OCI-LY7 (cell line): ENCODE measurements around the gene AKR7A2. TPM values are rescaled to one million over a fixed set of nuclear protein-coding genes. Genes with fewer than 3 reads are reported as not detected.

Experiments
- BruUV-seq: library from RNA; stranded (reverse); fragments of 400-500 nt; replicated peaks from 2 replicates; lab custom pipeline; 2021; lab: Mats Ljungman, UMichigan
- CTCF ChIA-PET: fragments of 300-600 bp; sonication (Branson Sonifier 250); formaldehyde crosslinking; loops from one replicate; lab custom pipeline; 2022; ENCODE audit warnings: antibody characterized with exemption; ENCODE audit not compliant: unreplicated experiment; lab: Charles Lee
- POLR2A ChIA-PET: fragments of 300-600 bp; sonication (Branson Sonifier 250); formaldehyde crosslinking; loops from one replicate; lab custom pipeline; 2022; ENCODE audit warnings: antibody characterized with exemption; lab: Charles Lee
- DNase-seq: peaks from one replicate; pipeline ENCODE4 v3.0.0-alpha.2; 2015; ENCODE audit warnings: low spot score
- H2AFZ ChIP-seq: fragments of 200-600 bp; sonication (generic), shearing (Covaris generic); 2 replicates; pipeline ENCODE4 v1.6.1; 2014; ENCODE audit warnings: mild to moderate bottlenecking, antibody characterized with exemption, low read length, moderate library complexity
- H3K27ac ChIP-seq: fragments of 200-600 bp; sonication (generic); 2 replicates; pipeline ENCODE4 v1.5.1; 2014; ENCODE audit warnings: mixed run types, low read depth, mild to moderate bottlenecking, moderate library complexity, low read length, inconsistent platforms; ENCODE audit not compliant: poor library complexity, severe bottlenecking
- H3K36me3 ChIP-seq: fragments of 200-600 bp; sonication (generic); 2 replicates; pipeline ENCODE4 v1.6.1; 2014; ENCODE audit warnings: mild to moderate bottlenecking, antibody characterized with exemption, low read length, moderate library complexity, mixed read lengths; ENCODE audit not compliant: insufficient read depth
- H3K4me1 ChIP-seq: fragments of 200-600 bp; sonication (generic); 2 replicates; pipeline ENCODE4 v1.5.1; 2014; ENCODE audit warnings: mild to moderate bottlenecking, low read length; ENCODE audit not compliant: insufficient read depth, poor library complexity, severe bottlenecking
- H3K4me2 ChIP-seq: fragments of 200-600 bp; sonication (generic); 2 replicates; pipeline ENCODE4 v1.6.1; 2014; ENCODE audit warnings: mild to moderate bottlenecking, low read length
- H3K4me3 ChIP-seq: fragments of 200-600 bp; sonication (generic); 2 replicates; pipeline ENCODE4 v1.5.1; 2014; ENCODE audit warnings: mild to moderate bottlenecking, low read depth, low read length; ENCODE audit not compliant: poor library complexity, severe bottlenecking
- H3K79me2 ChIP-seq: fragments of 200-600 bp; sonication (generic); 2 replicates; pipeline ENCODE4 v1.6.1; 2016; ENCODE audit warnings: low read depth, mild to moderate bottlenecking, low read length, moderate library complexity, mixed read lengths; ENCODE audit not compliant: insufficient read depth
- H3K9me2 ChIP-seq: fragments of 200-600 bp; sonication (generic); 2 replicates; pipeline ENCODE4 v1.6.1; 2016; ENCODE audit warnings: mild to moderate bottlenecking, low read length, mixed read lengths; ENCODE audit not compliant: insufficient read depth
- H3K9me3 ChIP-seq: fragments of 200-600 bp; sonication (generic); 2 replicates; pipeline ENCODE4 v1.6.1; 2014; ENCODE audit warnings: mild to moderate bottlenecking, mixed run types, low read length, mixed read lengths
- H4K20me1 ChIP-seq: fragments of 200-600 bp; sonication (generic); 2 replicates; pipeline ENCODE4 v1.6.1; 2014; ENCODE audit warnings: mild to moderate bottlenecking, antibody characterized with exemption, low read length, moderate library complexity, mixed read lengths; ENCODE audit not compliant: insufficient read depth
- EZH2phosphoT487 ChIP-seq: fragments of 200-600 bp; sonication (generic); IDR thresholded peaks from 2 replicates; pipeline ENCODE4 v1.6.1; 2018; ENCODE audit warnings: low read depth, borderline replicate concordance, mild to moderate bottlenecking, mixed run types, antibody characterized with exemption, low read length, moderate library complexity, mixed read lengths
- intact Hi-C: fragments of 100-400 bp; cut with micrococcal nuclease; formaldehyde crosslinking; loops from one replicate; pipeline ENCODE4 v1.10.0; 2022; ENCODE audit not compliant: unreplicated experiment
- total RNA-seq, 2 experiments: library from RNA; depleted of rRNA in 1 of 2; stranded (reverse); fragments of >200 nt in 1 of 2; shearing (Covaris generic) in 1 of 2; gene quantifications; 2 replicates each; pipeline ENCODE4 v1.2.3, GENCODE V29; 2014 to 2022
- TF ChIP-seq, protein P1 (sequence below): fragments of 200-600 bp; sonication (generic); conservative IDR thresholded peaks from 2 replicates; pipeline ENCODE4 v1.5.1; 2014; ENCODE audit warnings: mild to moderate bottlenecking, antibody characterized with exemption, low read length, moderate library complexity, mixed read lengths

The AKR7A2 gene
- total RNA-seq, 2 experiments from 2014 or later = 54.2 to 75.2 TPM

DNA sequence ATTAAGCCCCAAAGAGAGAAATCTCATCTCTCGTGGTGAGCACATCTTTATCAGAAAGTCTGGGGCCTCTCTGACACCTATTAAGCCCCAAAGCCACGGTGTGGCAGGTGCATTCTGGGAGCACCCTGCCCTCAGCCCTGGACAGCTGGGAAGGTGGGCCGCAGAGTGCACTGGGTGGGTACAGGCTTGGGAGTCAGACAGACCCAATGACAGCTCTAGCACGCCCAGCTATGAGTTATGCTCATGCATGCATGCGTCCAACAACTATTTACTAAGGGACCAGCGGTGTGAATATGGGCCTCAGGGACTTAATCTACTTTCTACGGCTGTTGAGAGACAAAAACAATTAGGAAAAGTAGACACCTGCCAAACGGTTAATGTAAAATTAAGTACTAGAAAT, 46.8 kb upstream of the AKR7A2 start:
- Histone ChIP-seq H2AFZ (no peak overlapping the region), H3K4me1 (no peaks in the 10 kb centered on the region), H3K9me3 (no peaks in the 10 kb centered on the region), H4K20me1 (no peaks in the 10 kb centered on the region), H3K9me2 (no peaks in the 10 kb centered on the region), H3K4me2 (no peak overlapping the region), H3K27ac (no peak overlapping the region), H3K36me3 (peaks cover 24% of the 10 kb centered on the region; the same call in 1 of the 2 replicates), H3K4me3 (no peak overlapping the region), H3K79me2 (no peaks in the 10 kb centered on the region)
- DNase-seq = no peak
- BruUV-seq = no TSS peak
- no peak for TF ChIP-seq EZH2phosphoT487
- TF ChIP-seq, protein P1, sequence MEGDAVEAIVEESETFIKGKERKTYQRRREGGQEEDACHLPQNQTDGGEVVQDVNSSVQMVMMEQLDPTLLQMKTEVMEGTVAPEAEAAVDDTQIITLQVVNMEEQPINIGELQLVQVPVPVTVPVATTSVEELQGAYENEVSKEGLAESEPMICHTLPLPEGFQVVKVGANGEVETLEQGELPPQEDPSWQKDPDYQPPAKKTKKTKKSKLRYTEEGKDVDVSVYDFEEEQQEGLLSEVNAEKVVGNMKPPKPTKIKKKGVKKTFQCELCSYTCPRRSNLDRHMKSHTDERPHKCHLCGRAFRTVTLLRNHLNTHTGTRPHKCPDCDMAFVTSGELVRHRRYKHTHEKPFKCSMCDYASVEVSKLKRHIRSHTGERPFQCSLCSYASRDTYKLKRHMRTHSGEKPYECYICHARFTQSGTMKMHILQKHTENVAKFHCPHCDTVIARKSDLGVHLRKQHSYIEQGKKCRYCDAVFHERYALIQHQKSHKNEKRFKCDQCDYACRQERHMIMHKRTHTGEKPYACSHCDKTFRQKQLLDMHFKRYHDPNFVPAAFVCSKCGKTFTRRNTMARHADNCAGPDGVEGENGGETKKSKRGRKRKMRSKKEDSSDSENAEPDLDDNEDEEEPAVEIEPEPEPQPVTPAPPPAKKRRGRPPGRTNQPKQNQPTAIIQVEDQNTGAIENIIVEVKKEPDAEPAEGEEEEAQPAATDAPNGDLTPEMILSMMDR = no peak
- ChIA-PET POLR2A (no interaction called here), CTCF (no interaction called here)
- intact Hi-C loops = no loop called here

DNA sequence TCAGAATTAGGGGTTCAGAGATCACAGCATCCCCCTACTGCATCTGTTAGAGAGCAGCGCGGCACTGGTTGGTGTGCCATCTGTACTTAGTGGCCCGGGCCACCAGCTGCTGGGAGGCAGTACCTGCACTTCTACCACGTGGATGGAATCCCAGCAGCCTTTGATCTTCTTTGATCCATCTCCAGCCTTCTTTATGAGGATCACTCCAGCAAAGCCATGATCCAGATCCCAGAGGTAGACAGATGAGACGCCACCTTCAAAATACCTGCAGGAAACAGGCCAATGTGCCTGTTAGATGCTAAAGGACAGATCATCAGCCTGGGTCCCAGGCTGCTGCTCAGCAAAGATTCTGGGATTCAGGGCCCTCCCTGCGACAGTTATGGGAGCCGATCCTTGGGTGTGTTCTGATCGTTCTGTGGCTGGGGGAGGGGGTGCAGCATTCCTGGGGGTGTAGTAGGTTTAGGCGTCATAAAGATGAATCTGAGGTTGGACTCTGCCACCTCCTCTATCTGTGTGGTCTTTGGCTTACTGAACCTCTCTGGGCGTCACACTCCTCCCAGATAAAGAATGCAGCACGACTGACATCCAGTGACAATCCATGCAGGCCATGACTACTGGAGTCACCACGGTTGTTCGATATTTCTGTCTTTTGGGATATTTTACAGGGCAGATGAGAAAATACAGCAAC, 45.5 kb upstream of the AKR7A2 start:
- Histone ChIP-seq H3K79me2 (no peaks in the 10 kb centered on the region), H3K4me2 (no peak overlapping the region), H3K27ac (no peak overlapping the region), H3K9me2 (no peaks in the 10 kb centered on the region), H2AFZ (no peak overlapping the region), H3K4me3 (no peak overlapping the region), H3K9me3 (no peaks in the 10 kb centered on the region), H3K4me1 (no peaks in the 10 kb centered on the region), H3K36me3 (peaks cover 28% of the 10 kb centered on the region; the same call in 1 of the 2 replicates), H4K20me1 (no peaks in the 10 kb centered on the region)
- ChIA-PET POLR2A (no interaction called here), CTCF (no interaction called here)
- intact Hi-C loops = no loop called here
- TF ChIP-seq, protein P1 = no peak
- TF ChIP-seq EZH2phosphoT487 = no peak
- BruUV-seq = no TSS peak
- no peak for DNase-seq

DNA sequence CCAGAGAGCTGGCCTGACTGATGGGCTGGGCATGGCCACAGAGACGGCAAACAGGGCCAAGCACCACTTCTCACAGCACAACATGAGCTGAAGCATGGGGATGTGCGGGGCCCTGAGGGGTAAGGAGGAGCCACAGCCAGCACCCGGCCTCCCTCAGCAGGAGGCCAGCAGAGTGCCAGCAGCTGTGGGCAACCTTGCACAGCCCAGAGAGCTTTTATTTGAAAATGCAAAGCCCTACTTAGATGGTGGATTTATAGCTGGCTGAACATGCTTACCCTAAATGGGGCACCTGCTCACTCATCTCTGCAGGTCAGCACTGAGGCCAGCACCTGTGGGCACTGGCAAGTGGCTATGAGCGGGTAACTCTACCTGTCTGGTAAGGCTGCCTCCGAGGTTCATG, 44.3 kb upstream of the AKR7A2 start:
- H2AFZ ChIP-seq = no peak overlapping the region
- no TSS peak for BruUV-seq
- intact Hi-C loops = no loop called here

More for the DNA sequence above, 44.3 kb upstream of the AKR7A2 start:
- Histone ChIP-seq H3K36me3 (peaks cover 28% of the 10 kb centered on the region; the same call in 1 of the 2 replicates), H3K27ac (no peak overlapping the region), H3K4me1 (no peaks in the 10 kb centered on the region), H3K9me2 (no peaks in the 10 kb centered on the region), H3K9me3 (no peaks in the 10 kb centered on the region), H3K79me2 (no peaks in the 10 kb centered on the region), H3K4me2 (no peak overlapping the region), H3K4me3 (no peak overlapping the region), H4K20me1 (no peaks in the 10 kb centered on the region)
- DNase-seq = no peak
- POLR2A ChIA-PET = no interaction called here
- CTCF ChIA-PET = no interaction called here
- TF ChIP-seq EZH2phosphoT487 = no peak
- TF ChIP-seq, protein P1 = no peak
